Measurements from ENCODE around the gene PRRT3.

- TF ChIP-seq CTCF (conservative IDR thresholded peaks at IDR 0.05 in 1 of 2, IDR thresholded peaks at IDR 0.05 in 1 of 2; ENCODE audit: low read depth in 1 of 2, low read length in 2 of 2): no peak
- no peak for TF ChIP-seq EZH2 (IDR thresholded peaks at IDR 0.05; ENCODE audit: low read length, missing control alignments)
These were observed 34.4 kb downstream of the PRRT3 start for GRCh38 chr3:9917820-9918219.

All from fibroblast of lung (primary cell).